Astrocyte of the spinal cord (primary cell): ENCODE data around the gene MGAT5B.

Experiments
- DNase-seq: peaks from one replicate; pipeline ENCODE4 v3.0.0; 2011; ENCODE audit warnings: low read depth, low spot score
- H3K4me3 ChIP-seq: 2 replicates; pipeline ENCODE4 v1.5.1; 2011; ENCODE audit warnings: low read depth, mild to moderate bottlenecking, low read length, moderate library complexity
- in situ Hi-C: cut with HindIII; loops from 2 replicates; pipeline ENCODE4 v1.10.0; 2017; ENCODE audit warnings: low sequenced_read_pairs
- TF ChIP-seq, protein P1 (sequence below): IDR thresholded peaks from 2 replicates; pipeline ENCODE4 v1.5.1; 2012; ENCODE audit warnings: low read depth, mild to moderate bottlenecking, low read length, inconsistent platforms

The MGAT5B gene

DNA sequence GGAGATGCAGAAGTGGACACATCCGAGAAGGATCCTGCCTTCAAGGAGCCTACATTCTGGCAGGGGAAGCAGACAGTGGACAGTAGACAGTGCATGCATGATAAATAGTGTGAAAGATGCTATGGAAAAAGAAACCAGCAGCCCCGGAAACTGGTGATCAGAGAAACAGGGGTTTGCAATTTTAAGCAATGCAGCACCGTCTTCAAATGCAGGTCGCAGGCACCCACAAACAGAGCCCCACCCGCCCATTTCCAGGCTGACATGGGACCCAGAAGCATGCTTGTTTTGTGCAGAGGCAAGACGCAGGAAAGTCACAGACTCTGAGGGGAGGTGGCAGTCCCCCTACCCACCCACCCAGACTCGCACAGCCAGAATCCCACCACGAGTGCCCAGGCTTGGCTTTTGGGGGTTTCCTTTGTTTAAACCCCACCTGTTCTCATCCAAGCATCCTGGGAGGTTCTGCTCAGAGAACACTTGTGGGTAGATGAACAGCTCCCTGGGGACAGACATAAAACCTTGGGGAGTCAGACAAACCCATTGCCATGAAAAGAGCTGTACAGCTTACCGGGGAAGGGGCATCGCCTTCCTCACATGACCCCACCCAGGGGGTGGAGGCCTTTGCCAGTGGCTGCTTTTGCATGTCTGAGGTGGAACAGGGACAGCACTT lies 114.3 kb downstream of the MGAT5B start:
- TF ChIP-seq, protein P1, sequence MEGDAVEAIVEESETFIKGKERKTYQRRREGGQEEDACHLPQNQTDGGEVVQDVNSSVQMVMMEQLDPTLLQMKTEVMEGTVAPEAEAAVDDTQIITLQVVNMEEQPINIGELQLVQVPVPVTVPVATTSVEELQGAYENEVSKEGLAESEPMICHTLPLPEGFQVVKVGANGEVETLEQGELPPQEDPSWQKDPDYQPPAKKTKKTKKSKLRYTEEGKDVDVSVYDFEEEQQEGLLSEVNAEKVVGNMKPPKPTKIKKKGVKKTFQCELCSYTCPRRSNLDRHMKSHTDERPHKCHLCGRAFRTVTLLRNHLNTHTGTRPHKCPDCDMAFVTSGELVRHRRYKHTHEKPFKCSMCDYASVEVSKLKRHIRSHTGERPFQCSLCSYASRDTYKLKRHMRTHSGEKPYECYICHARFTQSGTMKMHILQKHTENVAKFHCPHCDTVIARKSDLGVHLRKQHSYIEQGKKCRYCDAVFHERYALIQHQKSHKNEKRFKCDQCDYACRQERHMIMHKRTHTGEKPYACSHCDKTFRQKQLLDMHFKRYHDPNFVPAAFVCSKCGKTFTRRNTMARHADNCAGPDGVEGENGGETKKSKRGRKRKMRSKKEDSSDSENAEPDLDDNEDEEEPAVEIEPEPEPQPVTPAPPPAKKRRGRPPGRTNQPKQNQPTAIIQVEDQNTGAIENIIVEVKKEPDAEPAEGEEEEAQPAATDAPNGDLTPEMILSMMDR, result no peak
- in situ Hi-C loops, result no loop called here
- no peak overlapping the region for H3K4me3 ChIP-seq
- no peak for DNase-seq

DNA sequence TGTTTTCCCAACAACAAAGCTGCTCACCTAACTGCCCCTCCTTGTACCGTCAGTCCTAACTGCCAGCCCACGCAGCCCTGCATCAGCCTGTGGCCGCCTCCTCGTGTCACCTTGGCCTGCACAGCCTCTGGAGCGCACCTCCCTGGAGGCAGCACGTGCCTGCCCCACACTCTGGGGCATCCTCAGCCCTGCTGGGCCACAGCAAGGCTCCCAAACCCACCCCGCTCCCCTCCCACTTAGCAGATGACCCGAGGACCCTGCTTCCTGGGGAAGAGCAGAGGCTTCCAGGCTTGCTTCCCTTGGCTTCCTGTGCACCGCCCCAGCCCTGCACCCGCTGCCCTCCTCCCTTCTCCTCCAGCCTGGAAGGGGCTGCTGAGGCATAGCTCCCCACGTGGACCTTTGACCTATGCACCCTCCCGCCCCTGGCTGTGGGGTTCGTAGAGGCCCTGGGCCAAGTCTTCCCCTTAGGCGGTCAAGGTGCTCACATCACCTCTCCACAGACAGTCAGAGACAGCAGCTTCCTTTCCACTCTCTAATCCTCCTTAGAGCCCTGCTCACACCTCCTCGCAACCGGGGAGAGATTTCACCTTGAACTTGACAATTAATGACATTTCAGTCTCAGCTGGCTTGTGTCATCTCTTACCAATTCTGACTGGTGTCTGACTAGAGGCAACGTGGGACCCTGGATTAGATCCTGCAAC lies 115.0 kb downstream of the MGAT5B start:
- in situ Hi-C loops, result no loop called here
- DNase-seq, result no peak
- TF ChIP-seq, protein P1, result no peak
- no peak overlapping the region for H3K4me3 ChIP-seq

DNA sequence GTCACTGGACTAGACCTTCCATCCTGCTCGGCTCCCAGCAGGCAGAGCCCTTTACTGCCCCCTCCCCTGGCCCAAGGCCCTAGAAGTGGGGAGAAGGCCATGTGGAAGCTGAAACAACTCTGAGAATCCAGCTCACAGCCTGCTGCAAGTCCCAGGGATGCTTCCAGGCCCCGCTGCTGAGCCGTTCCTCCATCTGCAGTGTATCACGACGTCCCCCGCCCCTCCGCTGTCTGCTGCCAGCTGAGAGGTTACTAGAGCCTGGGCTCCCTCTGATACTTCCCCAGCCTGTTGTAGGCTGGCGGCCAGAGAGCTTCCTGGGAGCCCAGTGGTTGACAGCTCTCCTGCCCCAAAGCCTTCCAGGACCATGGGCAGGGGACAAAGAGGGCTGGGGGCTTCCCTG lies 118.2 kb downstream of the MGAT5B start:
- in situ Hi-C loops, result no loop called here
- DNase-seq, result no peak
- TF ChIP-seq, protein P1, result no peak
- H3K4me3 ChIP-seq, result no peak overlapping the region

DNA sequence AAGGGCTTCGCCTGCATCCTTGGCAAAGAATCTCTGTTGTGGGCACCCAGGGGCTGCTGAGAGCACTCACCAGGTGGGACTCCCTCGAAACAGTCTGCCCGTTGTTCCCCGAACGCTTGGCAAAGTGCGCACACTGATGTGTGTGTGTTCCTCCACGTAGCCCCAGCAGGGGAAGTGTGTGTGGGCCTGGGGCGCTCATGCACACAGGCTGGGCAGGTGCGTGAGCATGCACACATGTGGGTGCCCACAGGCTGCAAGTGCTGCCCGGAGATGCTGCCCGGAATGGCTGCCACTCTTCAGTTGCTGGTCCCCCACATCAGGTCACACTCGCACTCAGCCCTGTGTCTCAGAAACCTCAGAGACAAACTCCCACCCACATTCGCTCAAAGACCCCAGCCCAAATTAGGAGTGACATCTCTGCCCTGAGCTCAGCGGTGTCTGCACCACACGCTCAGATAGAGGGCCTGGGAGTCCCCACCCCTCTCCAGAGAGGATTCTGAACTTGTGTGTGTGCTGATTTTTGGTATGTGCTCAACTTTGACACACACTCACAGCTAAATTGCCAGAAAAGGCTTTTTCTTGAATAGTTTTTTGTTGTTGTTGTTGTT lies 119.4 kb downstream of the MGAT5B start:
- DNase-seq, result no peak
- in situ Hi-C loops, result no loop called here
- H3K4me3 ChIP-seq, result no peak overlapping the region

DNA sequence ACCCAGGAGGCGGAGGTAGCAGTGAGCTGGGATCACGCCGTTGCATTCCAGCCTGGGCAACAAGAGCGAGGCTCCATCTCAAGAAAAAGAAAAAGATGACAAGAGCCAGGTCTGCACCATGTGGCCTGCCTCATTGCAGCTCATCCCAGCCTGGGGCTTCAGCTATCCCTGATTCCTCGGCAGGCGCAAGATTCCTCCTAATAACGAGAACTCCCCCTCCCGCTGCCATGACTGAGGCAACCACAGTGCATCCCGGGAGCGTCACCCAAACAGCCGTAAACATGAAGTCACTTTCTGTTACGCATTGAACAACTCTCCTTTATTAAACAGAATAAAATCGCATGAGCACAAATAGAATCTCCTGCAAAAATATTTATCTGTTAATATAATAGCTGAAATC lies 120.6 kb downstream of the MGAT5B start:
- no peak overlapping the region for H3K4me3 ChIP-seq
- TF ChIP-seq, protein P1, result no peak
- DNase-seq, result no peak
- in situ Hi-C loops, result no loop called here

More for the DNA sequence above, 119.4 kb downstream of the MGAT5B start:
- TF ChIP-seq, protein P1, result no peak

DNA sequence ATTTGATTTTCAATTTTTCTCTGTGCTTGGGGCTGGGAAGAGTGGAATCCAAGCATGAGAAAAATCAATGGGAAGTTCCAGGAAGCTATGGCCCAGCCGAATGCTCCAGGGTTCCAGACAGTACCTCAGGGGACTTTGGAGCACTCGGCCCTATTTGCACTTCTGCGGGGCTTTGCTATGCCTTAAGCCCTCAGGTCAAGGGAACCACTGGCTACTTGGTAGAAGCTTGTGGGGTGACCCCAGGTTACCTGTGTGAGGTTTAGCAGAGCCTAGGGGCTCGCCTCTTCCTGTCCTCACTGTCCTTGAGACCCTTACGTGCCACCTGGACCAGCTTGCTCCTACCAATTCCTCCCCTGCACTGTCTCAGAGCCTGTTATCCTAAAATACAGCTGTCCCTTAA lies 121.3 kb downstream of the MGAT5B start:
- in situ Hi-C loops, result no loop called here
- TF ChIP-seq, protein P1, result no peak
- no peak overlapping the region for H3K4me3 ChIP-seq
- DNase-seq, result no peak
